ENCODE data around the gene MYLK4.

- TF ChIP-seq CTCF (IDR thresholded peaks at IDR 0.05) (no peak), POLR2AphosphoS5 (IDR thresholded peaks at IDR 0.05) (no peak), POLR2A (IDR thresholded peaks at IDR 0.05) (no peak)
These were observed 16.8 kb downstream of the MYLK4 start for GRCh38 chr6:2733736-2734480.

Measured in breast epithelium (tissue), 3 donors.